NCI-H774 (cell line): ENCODE data around the gene CNOT6L.

ENCODE experiments used
- DNase-seq: peaks from one replicate; lab custom pipeline; 2025; lab: John Stamatoyannopoulos, UW

The CNOT6L gene

DNA sequence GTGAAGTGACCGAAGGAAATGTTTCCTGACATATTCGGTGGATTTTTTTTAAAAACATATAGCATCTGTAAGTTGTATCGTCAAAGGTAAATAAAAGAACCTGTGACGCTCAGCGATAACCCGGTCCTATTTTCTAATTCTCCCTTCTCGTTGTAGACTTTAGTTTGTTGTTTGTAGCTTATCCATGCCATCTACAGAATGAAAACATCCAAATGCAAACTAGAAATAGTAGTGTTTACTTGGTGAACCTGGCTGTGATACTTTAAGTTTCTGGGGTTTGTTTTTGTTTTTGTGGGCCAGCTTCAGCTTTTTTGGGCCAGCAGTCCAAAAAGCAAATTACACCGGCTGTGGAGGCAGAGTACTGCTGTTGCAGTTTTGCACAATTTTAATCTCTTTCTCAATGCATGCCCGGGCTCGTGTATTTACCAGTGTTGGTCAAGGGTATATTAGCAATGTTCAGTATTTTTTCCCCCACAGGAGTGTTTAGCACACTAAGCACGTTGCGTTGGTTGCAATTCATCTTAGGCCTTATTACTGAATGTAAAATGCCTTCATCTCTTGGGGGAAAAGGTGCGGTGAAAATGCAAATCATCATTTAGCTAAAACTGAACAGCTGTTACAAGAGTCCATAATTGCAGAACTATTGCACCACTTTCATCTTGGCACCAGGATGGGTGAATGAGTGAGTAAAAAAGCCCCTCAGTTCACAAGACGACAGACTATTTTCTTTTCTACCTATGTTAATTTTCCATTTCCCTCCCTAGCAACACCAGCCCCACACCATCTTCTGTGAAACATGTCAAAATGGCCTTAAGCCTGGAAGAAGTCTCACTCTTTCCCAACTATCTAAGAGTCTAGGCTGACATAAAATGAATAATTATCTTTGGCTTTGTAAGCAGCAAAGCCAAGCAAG is 1.7 kb upstream of the CNOT6L start:
- DNase-seq = no peak

DNA sequence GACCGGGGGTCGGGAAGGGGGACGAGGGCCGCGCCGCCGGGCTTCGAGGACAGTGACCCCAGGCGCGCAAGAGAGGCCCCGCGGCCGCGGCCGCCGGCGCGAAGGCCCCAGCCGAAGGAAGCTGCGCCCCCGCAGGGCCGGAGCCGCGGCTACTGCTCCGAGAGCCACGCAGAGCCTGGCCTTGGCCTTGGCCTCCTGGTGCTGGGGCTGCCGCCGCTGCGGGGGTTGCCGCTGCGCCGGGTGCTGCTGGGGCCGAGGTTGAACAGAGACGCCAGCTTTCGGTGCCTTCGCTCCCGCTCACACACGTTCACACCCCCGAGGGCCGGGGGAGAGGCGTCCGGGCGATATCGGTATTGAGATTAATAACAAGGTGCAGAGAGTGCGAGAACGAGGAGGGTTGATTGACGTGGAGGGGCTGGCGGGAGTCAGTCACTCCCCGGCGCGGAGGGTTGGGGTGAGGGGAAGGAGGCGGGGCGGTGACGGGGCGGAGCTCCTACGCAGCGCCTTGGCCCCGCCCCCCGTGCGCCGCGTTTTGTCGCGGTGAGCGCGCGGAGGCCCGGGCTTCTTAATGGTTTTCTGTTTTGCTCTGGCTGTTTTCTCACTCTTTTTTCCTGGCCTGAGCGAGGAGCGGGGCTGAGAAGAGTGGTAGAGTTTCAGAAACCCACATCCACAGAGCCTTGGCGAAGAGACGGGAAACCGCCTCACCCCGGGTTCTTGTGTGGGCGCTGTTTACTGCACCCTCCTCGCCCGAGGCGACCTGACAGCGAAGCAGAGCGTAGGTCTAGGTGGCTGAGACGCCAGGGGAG is 878 bp upstream of the CNOT6L start:
- peak; percentile 81 for DNase-seq

DNA sequence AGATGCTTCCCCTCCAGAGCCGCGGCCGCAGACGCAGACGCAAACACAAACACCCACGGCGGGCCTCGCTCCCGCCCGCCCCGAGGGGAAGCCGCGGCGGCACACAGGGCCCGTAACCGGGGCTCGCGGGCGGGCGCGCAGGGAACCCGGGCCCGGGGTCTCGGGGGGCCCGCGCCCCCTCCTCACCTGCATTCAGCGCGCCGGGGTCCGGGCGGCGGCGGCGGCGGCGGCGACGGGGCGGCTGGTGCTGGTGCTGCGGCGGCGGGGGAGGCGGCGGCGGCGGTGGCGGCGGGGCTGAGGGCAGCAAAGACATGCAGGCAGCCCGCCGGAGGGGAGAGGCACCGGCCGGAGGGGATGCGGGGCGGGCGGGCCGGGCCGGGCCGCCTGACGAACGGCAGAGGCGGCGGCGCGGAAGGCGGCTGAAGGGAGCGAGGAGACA is 255 bp upstream of the CNOT6L start:
- peak; percentile 11 for DNase-seq

DNA sequence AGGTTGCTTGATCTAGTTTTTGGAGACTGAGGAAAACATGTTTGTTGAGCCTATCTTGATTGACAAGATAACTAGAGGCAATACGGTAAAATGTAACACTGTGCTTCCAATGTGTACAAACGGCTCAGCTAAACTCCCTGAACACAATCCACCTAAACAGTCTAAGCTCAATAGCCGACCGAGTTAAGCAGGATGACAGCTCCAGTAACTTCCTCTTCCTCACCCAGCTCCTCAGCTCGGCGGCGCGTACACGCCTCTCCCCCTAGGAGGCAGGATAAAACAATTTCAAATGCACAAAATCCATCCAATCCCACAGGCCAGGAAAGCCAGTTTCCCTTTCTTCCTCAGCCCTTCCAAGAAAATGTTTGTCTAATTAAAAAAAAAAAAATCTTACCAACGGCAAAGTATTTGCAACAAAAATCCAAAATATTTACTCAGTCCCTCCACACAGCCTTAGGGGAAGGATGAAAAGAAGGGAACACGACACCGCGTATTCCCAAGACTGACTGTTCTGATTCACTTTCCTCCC is 1.0 kb downstream of the CNOT6L start:
- peak; percentile 37 for DNase-seq

DNA sequence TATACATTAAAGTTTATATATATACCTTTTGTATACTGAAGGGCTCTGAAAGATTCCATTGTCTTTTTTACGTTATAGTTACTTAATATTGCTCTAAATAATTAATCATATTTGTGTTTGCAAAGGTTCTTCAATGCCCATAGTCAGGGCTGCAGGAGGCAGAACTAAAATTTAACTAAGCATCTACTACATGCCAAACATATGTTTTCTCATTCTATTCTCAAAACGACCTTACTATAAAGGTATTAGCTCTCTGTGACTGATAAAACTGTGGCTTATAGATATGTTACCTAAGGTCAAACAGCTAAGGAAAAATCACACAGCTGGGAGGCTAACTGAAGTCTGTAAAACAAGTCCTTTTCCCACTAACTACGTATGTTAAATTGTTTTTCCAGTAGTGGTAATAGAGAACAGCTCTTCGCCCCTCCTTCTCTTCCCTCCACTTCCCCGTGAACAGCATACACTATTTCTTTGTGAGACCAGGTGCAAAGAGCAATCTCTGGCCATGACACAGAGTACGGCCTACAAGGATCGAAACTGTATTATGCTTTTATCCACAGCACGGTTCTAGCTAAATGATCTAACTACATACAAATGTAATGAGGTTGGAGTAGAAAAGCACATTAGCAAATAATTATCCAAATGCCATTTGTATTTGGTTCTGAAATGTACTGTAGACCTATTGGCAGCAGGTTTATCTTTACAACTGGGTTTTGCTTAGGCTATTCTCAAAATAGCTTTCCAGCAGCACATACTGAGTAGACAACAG is 1.7 kb downstream of the CNOT6L start:
- peak; percentile 28 for DNase-seq

DNA sequence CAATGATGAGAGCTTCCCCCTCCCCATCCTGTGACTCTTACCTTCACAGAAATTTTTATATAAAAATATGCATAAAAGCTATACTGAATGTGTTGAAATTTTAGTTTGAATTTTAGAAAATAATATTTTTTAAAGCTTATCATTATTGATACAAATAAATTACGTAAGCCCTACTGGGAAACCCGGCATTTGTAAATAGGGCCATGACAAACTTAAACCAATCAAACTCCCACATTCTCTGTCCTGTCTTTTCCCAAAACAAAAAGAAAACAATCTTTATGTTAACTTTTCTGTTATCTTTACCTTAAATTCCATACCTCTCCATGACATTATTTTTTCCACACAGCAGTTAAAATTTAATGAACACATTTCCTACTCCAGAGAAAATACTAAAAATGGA is 2.6 kb downstream of the CNOT6L start:
- no peak for DNase-seq

DNA sequence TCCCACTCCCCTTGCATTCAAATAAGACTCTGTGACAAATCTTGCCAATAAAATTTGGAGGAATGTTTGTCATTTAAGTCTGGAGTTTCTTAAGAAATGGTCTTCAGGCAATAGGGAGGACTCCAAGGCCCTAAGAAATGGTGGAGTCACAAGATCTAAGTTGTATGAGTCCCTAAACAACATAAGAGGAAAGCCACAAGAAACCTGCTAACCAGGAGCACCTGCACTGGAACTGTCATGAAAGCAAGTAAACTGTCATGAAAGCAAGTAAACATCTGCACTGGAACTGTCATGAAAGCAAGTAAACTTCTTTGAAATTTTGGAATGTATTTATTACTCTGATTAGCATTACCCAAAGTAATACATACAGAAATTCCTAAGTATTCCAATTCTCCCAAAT is 3.5 kb downstream of the CNOT6L start:
- no peak for DNase-seq

DNA sequence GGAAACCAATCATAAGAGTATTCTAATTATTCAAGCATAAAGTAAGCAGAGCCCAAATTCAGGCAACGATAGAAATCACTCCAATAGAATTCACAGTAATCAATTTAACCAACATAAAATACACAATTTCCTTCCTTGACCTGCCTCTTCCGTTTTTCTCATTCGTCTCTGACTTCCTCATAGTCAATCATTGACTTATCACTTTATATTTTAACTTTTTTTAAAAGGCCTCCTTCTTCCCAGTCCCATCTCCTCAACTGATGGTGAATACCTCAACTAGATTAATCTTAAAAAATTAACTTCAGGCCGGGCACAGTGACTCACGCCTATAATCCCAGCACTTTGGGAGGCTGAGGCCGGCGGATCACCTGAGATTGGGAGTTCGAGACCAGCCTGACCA is 13.3 kb downstream of the CNOT6L start:
- no peak for DNase-seq

DNA sequence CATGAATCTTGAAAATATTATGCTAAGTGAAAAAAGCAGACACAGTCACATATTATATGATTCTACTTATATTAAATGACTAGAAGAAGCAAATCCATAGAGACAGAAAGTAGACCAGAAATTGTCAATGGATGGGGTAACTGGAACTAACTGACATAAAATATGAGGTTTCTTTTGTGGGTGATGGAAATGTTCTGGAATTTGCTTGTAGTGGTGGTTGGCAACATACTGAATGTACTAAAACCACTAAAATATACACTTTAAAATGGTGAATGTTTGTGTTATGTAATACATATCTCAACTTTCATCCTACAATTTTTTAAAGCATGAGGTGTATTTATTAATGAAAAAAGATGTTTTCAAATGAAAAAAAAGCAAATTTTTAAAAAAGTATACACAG is 14.7 kb downstream of the CNOT6L start:
- no peak for DNase-seq

DNA sequence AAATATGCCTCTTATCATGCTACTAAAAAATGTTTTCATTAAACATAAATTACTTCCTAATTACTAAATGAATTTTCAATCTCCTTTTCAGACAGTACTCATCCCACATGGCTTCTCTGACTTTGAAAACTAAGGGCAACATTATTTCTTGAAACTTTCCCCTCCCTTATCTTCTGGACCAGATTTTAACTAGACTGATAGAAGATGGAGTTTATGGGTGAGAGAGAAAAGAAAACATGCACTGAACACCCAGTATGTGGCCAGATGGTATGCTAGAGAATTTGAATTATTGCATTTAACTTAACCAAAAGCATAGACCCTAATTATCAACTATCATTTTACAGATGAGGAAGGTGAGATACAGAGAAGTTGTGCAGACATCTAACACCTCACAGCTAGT is 16.8 kb downstream of the CNOT6L start:
- DNase-seq = no peak

DNA sequence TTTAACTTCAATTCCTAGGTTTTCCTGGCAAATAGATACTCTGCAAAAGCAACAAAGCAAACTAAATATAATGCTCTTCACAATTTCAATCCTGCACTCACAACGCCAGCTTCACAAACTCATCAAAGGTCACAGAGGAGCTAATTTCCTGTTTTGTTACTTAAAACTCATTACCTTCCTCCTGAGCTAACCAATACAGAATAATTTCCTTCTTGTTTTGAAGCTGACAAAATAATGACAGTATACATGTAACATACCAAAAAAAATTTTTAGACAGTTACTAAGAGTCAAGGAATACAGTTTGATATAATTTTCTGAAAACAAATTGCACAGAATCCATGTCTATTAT is 17.9 kb downstream of the CNOT6L start:
- DNase-seq = no peak

DNA sequence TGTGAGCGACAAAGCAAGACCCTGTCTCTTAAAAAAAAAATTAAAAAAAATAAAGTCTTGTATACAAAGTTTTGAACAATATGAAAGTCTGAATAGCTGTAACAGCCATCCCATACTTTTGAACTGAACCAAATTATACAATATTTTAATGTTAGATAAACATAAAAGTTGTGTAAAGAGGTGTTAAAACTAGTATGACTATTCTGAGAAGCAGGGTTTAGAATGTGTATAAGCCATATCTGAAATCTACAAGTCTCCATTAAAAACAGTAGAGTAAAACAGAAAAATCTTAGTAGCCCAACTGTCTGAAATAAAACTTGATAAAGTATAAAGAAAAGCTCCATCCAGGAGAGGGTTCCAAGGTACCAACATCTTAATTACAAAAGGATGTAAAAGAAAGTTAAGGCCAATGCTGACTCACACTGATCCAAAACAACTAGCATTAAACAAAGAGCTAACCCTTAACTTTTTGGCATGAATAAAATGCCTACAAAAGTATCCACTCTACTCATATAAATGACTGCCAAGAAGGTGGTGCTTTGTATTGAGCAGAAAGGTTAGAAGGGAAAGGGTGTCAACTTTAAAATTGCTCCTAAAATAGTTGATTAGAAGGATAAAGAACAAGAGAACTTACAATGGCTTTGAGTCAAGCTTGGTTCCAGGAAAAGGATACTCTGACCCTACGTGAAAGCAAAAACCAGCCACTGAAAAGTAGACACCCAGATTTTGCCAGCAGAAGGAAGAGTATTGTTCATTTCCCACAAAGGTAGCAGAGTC is 18.5 kb downstream of the CNOT6L start:
- DNase-seq = no peak

DNA sequence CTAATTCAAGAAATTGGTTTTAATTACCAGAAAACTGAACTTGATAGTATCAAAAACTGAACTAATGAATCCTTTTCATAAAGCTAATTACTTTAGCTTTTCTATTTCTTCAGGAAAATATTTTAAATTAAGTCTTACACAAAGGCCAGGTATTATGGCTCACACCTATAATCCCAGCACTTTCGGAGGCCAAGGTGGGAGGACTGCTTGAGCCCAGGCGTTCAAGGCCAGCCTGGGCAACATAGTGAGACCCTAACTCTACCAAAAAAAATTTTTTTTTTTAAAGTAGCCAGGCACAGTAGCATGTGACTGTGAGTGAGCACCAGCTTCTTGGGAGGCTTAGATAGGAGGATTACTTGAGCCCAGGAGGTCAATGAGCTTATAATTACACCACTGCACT is 19.1 kb downstream of the CNOT6L start:
- DNase-seq = no peak

DNA sequence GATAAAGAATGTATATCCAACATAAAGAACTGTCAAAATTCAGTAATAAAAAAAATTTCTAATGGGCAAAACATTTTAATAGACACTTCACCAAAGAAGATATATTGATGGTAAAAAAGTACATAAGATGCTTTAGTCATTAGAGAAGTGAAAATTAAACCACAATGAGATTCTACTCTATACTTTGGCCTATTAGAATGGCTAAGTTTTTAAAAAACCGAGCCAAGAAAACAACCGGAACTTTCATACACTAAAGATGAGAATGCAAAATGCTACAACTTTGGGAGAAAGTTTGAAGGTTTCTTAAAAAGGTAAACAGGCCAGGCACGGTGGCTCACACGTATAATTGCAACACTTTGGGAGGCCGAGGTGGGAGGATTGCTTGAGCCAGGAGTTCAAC is 20.8 kb downstream of the CNOT6L start:
- DNase-seq = no peak

DNA sequence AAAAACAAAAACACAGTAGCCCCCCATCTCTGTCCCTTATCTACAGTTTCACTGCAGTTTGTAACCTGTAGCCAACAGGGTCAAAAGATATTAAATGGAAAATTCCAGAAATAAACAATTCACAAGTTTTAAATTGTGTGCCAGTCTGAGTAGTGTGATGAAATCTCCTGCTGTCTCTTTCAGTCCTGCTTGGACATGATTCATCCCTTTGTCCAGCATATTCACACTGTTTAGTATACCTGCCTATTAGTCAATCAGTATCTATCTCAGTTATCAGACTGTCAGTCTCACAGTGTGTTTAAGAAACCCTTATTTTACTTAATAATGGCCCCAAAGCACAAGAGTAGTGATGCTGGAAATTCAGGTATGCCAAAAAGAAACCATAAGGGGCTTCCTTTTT is 21.9 kb downstream of the CNOT6L start:
- no peak for DNase-seq

DNA sequence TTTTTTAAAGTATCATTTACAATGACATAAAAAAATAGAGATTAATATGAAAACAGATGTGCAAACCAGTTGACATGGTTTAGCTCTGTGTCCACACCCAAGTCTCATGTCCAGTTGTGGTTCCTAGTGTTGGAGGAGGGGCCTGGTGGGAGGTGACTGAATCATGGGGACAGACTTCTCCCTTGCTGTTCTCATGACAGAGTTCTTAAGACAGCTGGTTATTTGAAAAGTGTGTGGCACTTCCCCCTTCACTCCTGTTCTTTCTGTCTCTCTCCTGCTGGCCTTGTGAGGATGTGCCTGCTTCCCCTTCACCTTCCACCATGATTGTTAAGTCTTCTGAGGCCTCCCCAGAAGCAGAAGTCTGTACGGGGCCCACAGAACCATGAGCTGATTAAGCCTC is 23.8 kb downstream of the CNOT6L start:
- DNase-seq = no peak

DNA sequence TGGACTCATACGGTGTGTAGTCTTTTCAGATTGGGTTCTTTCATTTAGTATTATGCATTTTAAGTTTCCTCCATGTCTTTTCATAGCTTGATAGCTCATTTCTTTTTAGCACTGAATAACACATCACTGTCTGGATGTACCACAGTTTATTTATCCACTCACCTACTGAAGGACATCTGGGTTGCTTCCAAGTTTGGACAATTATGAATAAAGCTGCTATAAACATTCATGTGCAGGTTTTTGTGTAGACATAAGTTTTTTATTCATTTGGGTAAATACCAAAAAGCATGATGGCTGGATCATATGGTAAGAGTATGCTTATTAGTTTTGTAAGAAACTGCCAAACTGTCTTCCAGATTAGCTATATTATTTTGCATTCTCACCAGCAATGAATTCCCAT is 29.0 kb downstream of the CNOT6L start:
- DNase-seq = no peak

DNA sequence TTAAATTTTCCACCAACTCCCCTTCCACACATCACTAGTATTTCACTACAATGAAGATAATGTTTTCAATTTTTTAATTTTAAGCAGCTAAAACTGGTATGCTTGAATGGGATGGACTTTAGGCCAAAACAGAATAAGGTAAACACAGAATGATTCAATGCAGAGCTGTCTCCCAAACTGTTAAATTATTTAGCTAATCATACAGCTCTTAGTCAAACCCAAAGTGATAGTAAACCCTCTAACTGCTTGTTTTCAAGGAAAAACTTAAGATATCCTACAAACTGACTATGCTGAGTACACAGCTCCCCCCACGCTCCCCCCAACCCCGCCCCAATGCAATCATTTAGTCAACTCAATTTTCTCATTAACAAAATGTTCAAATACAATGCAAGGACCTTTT is 30.2 kb downstream of the CNOT6L start:
- no peak for DNase-seq

DNA sequence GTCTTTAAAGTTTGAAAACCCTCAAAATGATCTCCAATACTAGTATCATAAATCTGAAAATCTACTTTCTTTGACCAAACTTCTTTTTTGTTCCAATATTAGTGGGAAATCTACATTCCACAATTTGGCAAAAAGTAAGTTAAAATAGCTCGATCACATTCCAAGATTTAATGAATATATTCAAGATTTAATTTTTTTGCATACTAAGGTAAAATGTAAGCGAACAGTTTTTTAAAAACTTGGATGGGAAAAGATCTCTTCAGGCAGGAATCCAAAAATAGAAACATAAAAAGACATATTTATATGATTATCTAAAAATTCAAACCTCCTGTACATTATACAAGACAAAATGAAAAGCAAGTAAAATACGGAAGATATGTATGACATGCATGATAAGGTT is 31.2 kb downstream of the CNOT6L start:
- no peak for DNase-seq

DNA sequence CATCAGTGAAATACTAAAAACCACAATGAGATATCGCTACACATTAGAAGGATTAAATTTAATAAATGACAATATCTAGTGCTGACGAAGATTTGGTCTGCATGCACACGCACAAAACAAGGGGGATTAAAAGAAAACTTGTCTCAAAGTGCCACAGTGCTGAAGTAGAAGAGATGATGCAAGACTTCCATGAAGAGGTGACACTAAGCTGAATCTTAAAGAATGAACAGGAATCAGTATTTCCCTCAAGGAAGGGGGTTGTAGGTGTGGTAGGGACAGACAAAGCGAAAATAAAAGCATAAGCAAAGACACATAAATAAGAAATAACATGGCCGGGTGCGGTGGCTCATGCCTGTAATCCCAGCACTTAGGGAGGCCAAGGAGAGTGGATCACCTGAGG is 33.5 kb downstream of the CNOT6L start:
- no peak for DNase-seq

DNA sequence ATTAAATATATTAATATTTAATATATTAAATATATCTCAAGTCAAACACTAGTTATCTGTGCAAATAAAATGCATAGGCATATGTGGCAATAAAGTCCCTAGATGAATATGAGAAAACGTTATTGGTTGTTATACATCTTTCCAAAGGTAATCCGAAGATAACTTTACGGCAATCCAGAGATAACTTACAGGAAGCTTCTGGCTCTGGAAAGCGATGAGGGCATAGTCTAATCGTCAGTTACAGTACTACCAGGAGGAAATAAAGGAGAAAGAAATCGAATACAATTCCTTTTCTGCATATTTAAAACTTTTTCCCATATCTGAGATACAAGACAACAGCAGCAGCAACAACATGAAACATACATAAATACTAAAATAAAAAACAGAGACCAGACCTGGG is 35.3 kb downstream of the CNOT6L start:
- DNase-seq = no peak
